SK-N-MC (cell line): ENCODE results near the gene GLUD1.

Source experiments
- EZH2 ChIP-seq: fragments of 200-600 bp; sonication (generic); IDR thresholded peaks from one replicate; pipeline ENCODE4 v1.6.1; 2017; ENCODE audit warnings: antibody characterized with exemption
- POLR2AphosphoS5 ChIP-seq: IDR thresholded peaks from 2 replicates; pipeline ENCODE4 v1.6.1; 2012; ENCODE audit warnings: mild to moderate bottlenecking, low read depth, low read length, borderline replicate concordance

- no peak for TF ChIP-seq POLR2AphosphoS5
- no peak for TF ChIP-seq EZH2
Observed at GRCh38 chr10:87101996-87102395, 7.4 kb upstream of the GLUD1 start.
